A549 (cell line): ENCODE data around the gene TUBA1B. TPM values are rescaled to one million over a fixed set of nuclear protein-coding genes. Genes with fewer than 3 reads are reported as not detected.

Experiments used
- ATAC-seq, 2 experiments: fragments of 200-7000 bp in 1 of 2; fragments of >200 bp in 1 of 2; cut with Nextera tagmentation in 1 of 2; cut with Tn5 transposase in 1 of 2; 3 replicates each; pipeline versions ENCODE4 v1.8.0 to v1.9.1; 2018 to 2020; ENCODE audit warnings: mild to moderate bottlenecking in 1 of 2, moderate library complexity in 1 of 2
- CTCF ChIA-PET: fragments of 300-600 bp; sonication (Branson Sonifier 250); formaldehyde crosslinking; extraction: SDS; loops from one replicate; lab custom pipeline; 2021; ENCODE audit warnings: antibody characterized with exemption, inconsistent platforms; lab: Yijun Ruan, JAX
- POLR2A ChIA-PET: fragments of 350-600 bp; formaldehyde crosslinking; extraction: SDS; loops from one replicate; lab custom pipeline; 2021; ENCODE audit warnings: antibody characterized with exemption, inconsistent platforms; lab: Yijun Ruan, JAX
- DNase-seq, 2 experiments: peaks; one replicate each; pipeline versions ENCODE4 v3.0.0 to v3.0.0-alpha.2; 2011 to 2016; ENCODE audit warnings: low read depth in 1 of 2, low spot score in 1 of 2
- FAIRE-seq: peaks from 2 replicates; lab custom pipeline; 2011; peaks lifted over from hg19 to GRCh38; lab: Jason Lieb, UNC
- H3K27ac ChIP-seq, 2 experiments: fragments of >200 bp; sonication (Bioruptor Twin); formaldehyde crosslinking; 3 replicates each; pipeline ENCODE4 v1.5.1; 2016 to 2017
- H3K4me1 ChIP-seq: fragments of >200 bp; sonication (Bioruptor Twin); formaldehyde crosslinking; 3 replicates; pipeline ENCODE4 v1.6.1; 2016
- H3K4me2 ChIP-seq: fragments of >200 bp; sonication (Bioruptor Twin); formaldehyde crosslinking; 3 replicates; pipeline ENCODE4 v1.6.1; 2016
- H3K4me3 ChIP-seq: fragments of >200 bp; sonication (Bioruptor Twin); formaldehyde crosslinking; 3 replicates; pipeline ENCODE4 v1.5.1; 2016
- H3K9me3 ChIP-seq: fragments of >200 bp; sonication (Bioruptor Twin); formaldehyde crosslinking; 3 replicates; pipeline ENCODE4 v1.6.1; 2016
- CBX2 ChIP-seq: fragments of 200-600 bp; sonication (generic); IDR thresholded peaks from 2 replicates; pipeline ENCODE4 v1.6.1; 2016; ENCODE audit warnings: low read depth, mild to moderate bottlenecking, borderline replicate concordance
- CEBPB ChIP-seq, 2 experiments: fragments of >200 bp in 1 of 2; sonication (Bioruptor Twin) in 1 of 2; formaldehyde crosslinking in 1 of 2; IDR thresholded peaks; 2 replicates each; pipeline ENCODE4 v1.6.1; 2012 to 2016
- EHF ChIP-seq: fragments of 250-450 bp; sonication (Bioruptor Pico); IDR thresholded peaks from 2 replicates; pipeline ENCODE4 v1.5.0; 2020; ENCODE audit warnings: mild to moderate bottlenecking
- ESRRA ChIP-seq: fragments of 150-350 bp; IDR thresholded peaks from 2 replicates; pipeline ENCODE4 v1.6.1; 2014; ENCODE audit warnings: mild to moderate bottlenecking, low read length, borderline replicate concordance
- FOSB ChIP-seq: fragments of 250-450 bp; sonication (Bioruptor Pico); IDR thresholded peaks from 2 replicates; pipeline ENCODE4 v1.5.0; 2020; ENCODE audit warnings: mild to moderate bottlenecking, moderate library complexity
- FOSL2 ChIP-seq, 2 experiments: fragments of 450-650 bp in 1 of 2; fragments of >200 bp in 1 of 2; sonication (Bioruptor Twin) in 1 of 2; formaldehyde crosslinking; IDR thresholded peaks; 2 replicates each; pipeline versions ENCODE4 v1.5.0 to v1.6.1; 2016 to 2020; ENCODE audit warnings: mild to moderate bottlenecking in 1 of 2, moderate library complexity in 1 of 2
- GATA3 ChIP-seq: IDR thresholded peaks from 2 replicates; pipeline ENCODE4 v1.6.1; 2012; ENCODE audit warnings: borderline replicate concordance
- HDAC2 ChIP-seq: fragments of 200-600 bp; sonication (generic); IDR thresholded peaks from 2 replicates; pipeline ENCODE4 v1.6.1; 2016
- HEYL ChIP-seq: fragments of 250-450 bp; sonication (Bioruptor Pico); IDR thresholded peaks from 2 replicates; pipeline ENCODE4 v1.8.0; 2021; ENCODE audit warnings: mild to moderate bottlenecking, moderate library complexity
- HOXB5 ChIP-seq: fragments of 250-450 bp; sonication (Bioruptor Pico); IDR thresholded peaks from 2 replicates; pipeline ENCODE4 v1.5.0; 2020; ENCODE audit warnings: mild to moderate bottlenecking, moderate library complexity
- JUN ChIP-seq, 2 experiments: fragments of >200 bp; sonication (Bioruptor Twin); formaldehyde crosslinking; IDR thresholded peaks; 2 replicates in 1 of 2; 3 replicates in 1 of 2; pipeline ENCODE4 v1.6.1; 2016 to 2017
- JUNB ChIP-seq: fragments of >200 bp; sonication (Bioruptor Twin); formaldehyde crosslinking; IDR thresholded peaks from 2 replicates; pipeline ENCODE4 v1.6.1; 2016
- KDM1A ChIP-seq: fragments of 200-600 bp; sonication (generic); IDR thresholded peaks from 2 replicates; pipeline ENCODE4 v1.6.1; 2016; ENCODE audit warnings: low read depth, mild to moderate bottlenecking
- KDM5A ChIP-seq: fragments of 200-600 bp; sonication (generic); IDR thresholded peaks from 2 replicates; pipeline ENCODE4 v1.6.1; 2016; ENCODE audit warnings: antibody characterized with exemption, mild to moderate bottlenecking
- PHF8 ChIP-seq: fragments of 200-600 bp; sonication (generic); IDR thresholded peaks from 2 replicates; pipeline ENCODE4 v1.6.1; 2016; ENCODE audit warnings: low read depth, mild to moderate bottlenecking, antibody characterized with exemption, moderate library complexity, borderline replicate concordance
- RAD21 ChIP-seq, 2 experiments: fragments of >200 bp in 1 of 2; sonication (Bioruptor Twin) in 1 of 2; formaldehyde crosslinking in 1 of 2; IDR thresholded peaks in 1 of 2; conservative IDR thresholded peaks in 1 of 2; 2 replicates in 1 of 2; 3 replicates in 1 of 2; pipeline ENCODE4 v1.6.1; 2012 to 2018; ENCODE audit warnings: inconsistent platforms in 1 of 2
- RARB ChIP-seq: fragments of 250-450 bp; sonication (Bioruptor Pico); IDR thresholded peaks from 2 replicates; pipeline ENCODE4 v1.8.0; 2021; ENCODE audit warnings: mild to moderate bottlenecking, moderate library complexity
- RFX5 ChIP-seq: fragments of 450-650 bp; IDR thresholded peaks from 2 replicates; pipeline ENCODE4 v1.7.1; 2014; ENCODE audit warnings: antibody characterized with exemption, mild to moderate bottlenecking, moderate library complexity
- RNF2 ChIP-seq: fragments of 200-600 bp; sonication (generic); IDR thresholded peaks from 2 replicates; pipeline ENCODE4 v1.6.1; 2016; ENCODE audit warnings: low read depth, mild to moderate bottlenecking, antibody characterized with exemption, moderate library complexity, borderline replicate concordance
- SMC3 ChIP-seq: fragments of >200 bp; sonication (Bioruptor Twin); formaldehyde crosslinking; IDR thresholded peaks from 3 replicates; pipeline ENCODE4 v1.6.1; 2018; ENCODE audit warnings: inconsistent platforms
- TP53 ChIP-seq: fragments of 250-450 bp; sonication (Bioruptor Pico); IDR thresholded peaks from 2 replicates; pipeline ENCODE4 v1.5.0; 2021; ENCODE audit warnings: mild to moderate bottlenecking, moderate library complexity
- ZC3H11A ChIP-seq: fragments of 450-650 bp; IDR thresholded peaks from 2 replicates; pipeline ENCODE4 v1.6.1; 2014; ENCODE audit warnings: antibody characterized with exemption, mild to moderate bottlenecking
- ZNF302 ChIP-seq: fragments of 250-450 bp; sonication (Bioruptor Pico); IDR thresholded peaks from 2 replicates; pipeline ENCODE4 v1.9.0; 2021; ENCODE audit warnings: inconsistent platforms, mild to moderate bottlenecking, moderate library complexity
- WGBS: methylation state at CpG from one replicate; pipeline ENCODE4 v1.1.6; 2017; ENCODE audit errors: missing lambda C conversion rate; 5-methylcytosine and 5-hydroxymethylcytosine counted together
- polyA plus RNA-seq, 4 experiments: library from polyadenylated mRNA; depleted of rRNA in 3 of 4; stranded (reverse); fragments of >200 nt; fragmentation: RNase III in 1 of 4; extraction: RNeasy Plus Mini Kit Qiagen cat#74134 plus additional on column Dnase treatment in 1 of 4; gene quantifications; 2 replicates in 3 of 4; 3 replicates in 1 of 4; pipeline ENCODE4 v1.2.3, GENCODE V29; 2011 to 2017
- TF ChIP-seq, protein P1 (sequence below): fragments of >200 bp; sonication (Bioruptor Twin); formaldehyde crosslinking; IDR thresholded peaks from 3 replicates; pipeline ENCODE4 v1.5.1; 2016
- TF ChIP-seq, protein P2 (sequence below): fragments of 450-650 bp; IDR thresholded peaks from 2 replicates; pipeline ENCODE4 v1.6.1; 2014; ENCODE audit warnings: antibody characterized with exemption
- TF ChIP-seq, protein P3 (sequence below): fragments of 250-450 bp; sonication (Bioruptor Pico); IDR thresholded peaks from 2 replicates; pipeline ENCODE4 v1.5.0; 2021; ENCODE audit warnings: mild to moderate bottlenecking, moderate library complexity, borderline replicate concordance

TUBA1B gene
- polyA plus RNA-seq, 2 of the 4 experiments (the other 2 are of a cell fraction), result 2,590 to 2,708 TPM

DNA sequence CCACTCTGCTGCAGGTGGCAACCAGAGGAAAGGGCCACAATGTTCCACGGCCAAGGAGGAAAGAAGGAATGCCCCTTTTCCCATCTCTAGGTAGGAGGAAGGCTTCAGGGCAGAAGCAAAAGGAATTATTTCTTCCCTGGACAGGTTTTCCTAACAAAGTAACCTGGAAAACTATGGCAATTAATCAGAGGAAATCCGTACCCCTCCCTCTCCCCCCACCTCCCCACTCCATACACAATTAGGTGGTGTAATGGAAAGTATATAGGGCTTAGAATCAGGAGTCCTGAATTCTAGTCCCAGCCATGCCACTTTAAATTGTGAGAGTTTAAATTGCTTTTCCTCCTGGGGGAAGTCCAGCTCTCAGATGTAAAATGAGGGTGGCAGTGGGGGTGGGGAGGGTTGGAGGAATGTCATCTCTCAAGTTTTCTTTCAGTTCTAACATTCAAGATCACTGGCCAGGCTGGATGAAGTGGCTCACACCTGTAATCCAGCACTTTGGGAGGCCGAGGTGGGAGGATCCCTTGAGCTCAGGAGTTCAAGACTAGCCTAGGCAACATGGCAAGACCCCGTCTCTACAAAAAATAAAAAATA is 38.3 kb downstream of the TUBA1B start:
- no peak for DNase-seq
- Histone ChIP-seq H3K9me3 (no peaks in the 10 kb centered on the region), H3K4me1 (peaks cover 19% of the 10 kb centered on the region; the same call in 2 of the 3 replicates), H3K4me2 (peak overlapping the region; percentile 67), H3K4me3 (no peak overlapping the region), H3K27ac (no peak overlapping the region; a peak in 1 of 6 replicates)
- TF ChIP-seq PHF8, result no peak
- ChIA-PET CTCF (interaction anchor here (0.6 to 11.5 kb wide), 23 partner anchors 8 to 157 kb away, joined by 3 to 166 read pairs (median 7); partner anchors contain the start of genes LMBR1L, RHEBL1 and TUBA1B), POLR2A (interaction anchor here (1.3 to 2.5 kb wide), 3 partner anchors 17 to 172 kb away, joined by 3 to 9 read pairs (median 7); partner anchors contain the start of genes LMBR1L, TUBA1B and TUBA1C)
- 49% methylated on average over 4 of the region's 4 CpGs for WGBS
- no peak for FAIRE-seq
- ATAC-seq, result no peak

DNA sequence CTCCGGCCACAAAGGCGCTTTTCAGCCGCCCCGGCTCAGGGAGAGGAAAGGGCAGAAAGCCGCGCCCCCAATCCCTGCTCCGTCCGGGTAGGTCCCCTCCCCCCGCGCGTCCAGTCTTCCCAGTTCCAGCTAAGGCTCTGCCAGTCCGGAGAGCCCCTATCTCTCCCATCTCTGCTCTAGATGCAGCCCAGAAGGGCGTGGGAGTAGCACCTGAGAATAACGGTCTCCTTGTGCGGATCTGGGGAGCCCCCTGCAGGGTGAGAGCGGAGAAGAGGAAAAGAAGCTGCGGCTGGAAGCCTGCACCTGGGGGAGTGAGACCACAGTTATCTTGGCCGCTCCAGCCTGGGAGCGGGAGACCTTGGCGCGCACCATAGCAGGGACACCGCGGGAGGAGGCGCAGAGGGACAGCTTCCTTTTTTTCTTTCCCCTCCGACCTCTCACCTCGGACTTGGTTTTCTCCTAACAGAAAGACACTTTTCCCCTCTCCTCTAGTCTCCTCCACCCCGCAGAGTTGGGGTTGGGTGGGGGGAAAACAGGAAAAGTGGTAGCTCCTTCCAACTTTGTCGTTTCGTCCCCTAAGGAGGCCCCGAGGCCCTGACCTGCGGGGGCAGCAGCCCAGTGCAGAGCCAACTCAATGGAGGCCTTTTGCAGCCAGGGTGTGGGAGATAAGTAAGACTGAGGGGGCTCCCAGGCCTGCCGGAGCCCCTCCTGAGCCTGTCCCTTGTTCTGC is 38.9 kb downstream of the TUBA1B start:
- H3K4me1 ChIP-seq, result peaks cover 22% of the 10 kb centered on the region; the same call in 2 of the 3 replicates
- CTCF ChIA-PET, result interaction anchor here (0.6 to 11.5 kb wide), 23 partner anchors 10 to 158 kb away, joined by 3 to 166 read pairs (median 7); partner anchors contain the start of genes LMBR1L, RHEBL1 and TUBA1B
- POLR2A ChIA-PET, result interaction anchor here (0.5 to 2.5 kb wide), 5 partner anchors 18 to 172 kb away, joined by 3 to 9 read pairs (median 6); partner anchors contain the start of genes LMBR1L, TUBA1B and TUBA1C
- ATAC-seq (peak; percentile 41 to 63), DNase-seq (peak; percentile 68 to 82), FAIRE-seq (no peak)
- no peaks in the 10 kb centered on the region for H3K9me3 ChIP-seq
- no peak for TF ChIP-seq KDM5A
- peak; percentile 34; the same call in 1 of the 3 replicates for TF ChIP-seq SMC3
- peak; percentile 54 to 73 for TF ChIP-seq RAD21 (conservative IDR thresholded peaks at IDR 0.05 in 1 of 2, IDR thresholded peaks at IDR 0.05 in 1 of 2)
- TF ChIP-seq, protein P1, sequence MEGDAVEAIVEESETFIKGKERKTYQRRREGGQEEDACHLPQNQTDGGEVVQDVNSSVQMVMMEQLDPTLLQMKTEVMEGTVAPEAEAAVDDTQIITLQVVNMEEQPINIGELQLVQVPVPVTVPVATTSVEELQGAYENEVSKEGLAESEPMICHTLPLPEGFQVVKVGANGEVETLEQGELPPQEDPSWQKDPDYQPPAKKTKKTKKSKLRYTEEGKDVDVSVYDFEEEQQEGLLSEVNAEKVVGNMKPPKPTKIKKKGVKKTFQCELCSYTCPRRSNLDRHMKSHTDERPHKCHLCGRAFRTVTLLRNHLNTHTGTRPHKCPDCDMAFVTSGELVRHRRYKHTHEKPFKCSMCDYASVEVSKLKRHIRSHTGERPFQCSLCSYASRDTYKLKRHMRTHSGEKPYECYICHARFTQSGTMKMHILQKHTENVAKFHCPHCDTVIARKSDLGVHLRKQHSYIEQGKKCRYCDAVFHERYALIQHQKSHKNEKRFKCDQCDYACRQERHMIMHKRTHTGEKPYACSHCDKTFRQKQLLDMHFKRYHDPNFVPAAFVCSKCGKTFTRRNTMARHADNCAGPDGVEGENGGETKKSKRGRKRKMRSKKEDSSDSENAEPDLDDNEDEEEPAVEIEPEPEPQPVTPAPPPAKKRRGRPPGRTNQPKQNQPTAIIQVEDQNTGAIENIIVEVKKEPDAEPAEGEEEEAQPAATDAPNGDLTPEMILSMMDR, result peak; percentile 54
- TF ChIP-seq HDAC2, result no peak
- peak; percentile 39; the same call in 1 of the 2 replicates for TF ChIP-seq GATA3
- no peak for TF ChIP-seq TP53 (CRISPR knock-in tag)
- 15% methylated on average over 28 of the region's 32 CpGs for WGBS
- H3K27ac ChIP-seq, result peak overlapping the region in 1 of 2 experiments; percentile 52; a peak in 3 of 6 replicates
- H3K4me3 ChIP-seq, result peak overlapping the region; percentile 27; the same call in 2 of the 3 replicates
- H3K4me2 ChIP-seq, result peak overlapping the region; percentile 67

DNA sequence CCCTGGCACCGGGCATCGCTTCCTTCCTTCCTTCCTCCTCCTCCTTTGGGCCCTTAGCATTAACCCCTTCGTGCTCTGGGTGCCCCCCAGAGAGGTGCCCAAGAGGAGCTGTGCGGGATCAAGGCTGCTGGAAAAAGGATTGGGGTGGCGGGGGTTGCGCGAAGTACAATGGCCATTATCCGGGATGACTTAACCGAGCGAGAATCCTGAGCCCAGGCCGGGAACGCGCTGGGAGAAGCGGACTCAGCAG is 39.4 kb downstream of the TUBA1B start:
- H3K27ac ChIP-seq, result peak overlapping the region in 1 of 2 experiments; percentile 52; a peak in 3 of 6 replicates
- H3K9me3 ChIP-seq, result no peaks in the 10 kb centered on the region
- DNase-seq, result no peak
- peaks cover 22% of the 10 kb centered on the region; the same call in 2 of the 3 replicates for H3K4me1 ChIP-seq
- no peak for TF ChIP-seq KDM1A
- TF ChIP-seq, protein P2, sequence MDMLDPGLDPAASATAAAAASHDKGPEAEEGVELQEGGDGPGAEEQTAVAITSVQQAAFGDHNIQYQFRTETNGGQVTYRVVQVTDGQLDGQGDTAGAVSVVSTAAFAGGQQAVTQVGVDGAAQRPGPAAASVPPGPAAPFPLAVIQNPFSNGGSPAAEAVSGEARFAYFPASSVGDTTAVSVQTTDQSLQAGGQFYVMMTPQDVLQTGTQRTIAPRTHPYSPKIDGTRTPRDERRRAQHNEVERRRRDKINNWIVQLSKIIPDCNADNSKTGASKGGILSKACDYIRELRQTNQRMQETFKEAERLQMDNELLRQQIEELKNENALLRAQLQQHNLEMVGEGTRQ, result no peak
- TF ChIP-seq EHF, result no peak
- TF ChIP-seq ESRRA, result no peak
- no peak for TF ChIP-seq ZC3H11A
- TF ChIP-seq RNF2, result no peak
- no peak for TF ChIP-seq RAD21 (conservative IDR thresholded peaks at IDR 0.05 in 1 of 2, IDR thresholded peaks at IDR 0.05 in 1 of 2)
- TF ChIP-seq PHF8, result no peak
- TF ChIP-seq, protein P3, sequence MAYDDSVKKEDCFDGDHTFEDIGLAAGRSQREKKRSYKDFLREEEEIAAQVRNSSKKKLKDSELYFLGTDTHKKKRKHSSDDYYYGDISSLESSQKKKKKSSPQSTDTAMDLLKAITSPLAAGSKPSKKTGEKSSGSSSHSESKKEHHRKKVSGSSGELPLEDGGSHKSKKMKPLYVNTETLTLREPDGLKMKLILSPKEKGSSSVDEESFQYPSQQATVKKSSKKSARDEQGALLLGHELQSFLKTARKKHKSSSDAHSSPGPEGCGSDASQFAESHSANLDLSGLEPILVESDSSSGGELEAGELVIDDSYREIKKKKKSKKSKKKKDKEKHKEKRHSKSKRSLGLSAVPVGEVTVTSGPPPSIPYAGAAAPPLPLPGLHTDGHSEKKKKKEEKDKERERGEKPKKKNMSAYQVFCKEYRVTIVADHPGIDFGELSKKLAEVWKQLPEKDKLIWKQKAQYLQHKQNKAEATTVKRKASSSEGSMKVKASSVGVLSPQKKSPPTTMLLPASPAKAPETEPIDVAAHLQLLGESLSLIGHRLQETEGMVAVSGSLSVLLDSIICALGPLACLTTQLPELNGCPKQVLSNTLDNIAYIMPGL (CRISPR knock-in tag), result no peak
- no peak for TF ChIP-seq CEBPB (IDR thresholded peaks at IDR 0.05)
- no peak for TF ChIP-seq HEYL
- no peak for TF ChIP-seq FOSL2 (IDR thresholded peaks at IDR 0.05)
- TF ChIP-seq FOSL2 (CRISPR knock-in tag; IDR thresholded peaks at IDR 0.05), result no peak
- TF ChIP-seq JUN (IDR thresholded peaks at IDR 0.05), result no peak
- no peak for TF ChIP-seq ZNF302 (CRISPR knock-in tag)
- no peak for TF ChIP-seq RFX5
- TF ChIP-seq CBX2, result no peak
- no peak for TF ChIP-seq JUNB
- no peak for TF ChIP-seq FOSB
- no peak for TF ChIP-seq RARB
- TF ChIP-seq HOXB5 (CRISPR knock-in tag), result no peak
- TF ChIP-seq, all 56 proteins: peak for 0
- 24% methylated on average over 14 of the region's 14 CpGs for WGBS
- ATAC-seq (no peak), FAIRE-seq (no peak)
- POLR2A ChIA-PET, result interaction anchor here (0.5 to 2.5 kb wide), 4 partner anchors 18 to 173 kb away, joined by 3 to 9 read pairs (median 5); partner anchors contain the start of genes LMBR1L and TUBA1C
- CTCF ChIA-PET, result interaction anchor here (0.8 to 11.5 kb wide), 18 partner anchors 10 to 144 kb away, joined by 3 to 166 read pairs (median 10); partner anchors contain the start of genes LMBR1L, RHEBL1 and TUBA1B
- peak overlapping the region; percentile 27; the same call in 2 of the 3 replicates for H3K4me3 ChIP-seq
- H3K4me2 ChIP-seq, result peak overlapping the region; percentile 67
